Activated naive CD4-positive, alpha-beta T cell treated with anti-CD3 and anti-CD28 coated beads, Interleukin-2, amount 50 U/mL, for 16 hours (primary cell): Measurements from ENCODE around the gene LIMS2.

Source experiments
- DNase-seq: peaks from one replicate; pipeline ENCODE4 v3.0.0-alpha.2; 2020

Gene LIMS2, protein sequence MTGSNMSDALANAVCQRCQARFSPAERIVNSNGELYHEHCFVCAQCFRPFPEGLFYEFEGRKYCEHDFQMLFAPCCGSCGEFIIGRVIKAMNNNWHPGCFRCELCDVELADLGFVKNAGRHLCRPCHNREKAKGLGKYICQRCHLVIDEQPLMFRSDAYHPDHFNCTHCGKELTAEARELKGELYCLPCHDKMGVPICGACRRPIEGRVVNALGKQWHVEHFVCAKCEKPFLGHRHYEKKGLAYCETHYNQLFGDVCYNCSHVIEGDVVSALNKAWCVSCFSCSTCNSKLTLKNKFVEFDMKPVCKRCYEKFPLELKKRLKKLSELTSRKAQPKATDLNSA

GRCh38 chr2:127675331-127676261 lies at the start of gene LIMS2:
Gene LIMS2, minus strand, starts transcription at chr2:127675530. Its CDS starts 506 bp downstream, at chr2:127675024.
- no peak for DNase-seq

- DNase-seq, result no peak
These were observed 47.5 kb upstream of the LIMS2 start for GRCh38 chr2:127722807-127723206.

- no peak for DNase-seq
These were observed 46.6 kb upstream of the LIMS2 start for GRCh38 chr2:127721978-127722355.

GRCh38 chr2:127721311-127721977 lies 46.1 kb upstream of the LIMS2 start:
- no peak for DNase-seq

- DNase-seq, result no peak
These were observed 44.2 kb upstream of the LIMS2 start for GRCh38 chr2:127719301-127720218.

- no peak for DNase-seq
These were observed 42.9 kb upstream of the LIMS2 start for GRCh38 chr2:127718271-127718670.

DNA sequence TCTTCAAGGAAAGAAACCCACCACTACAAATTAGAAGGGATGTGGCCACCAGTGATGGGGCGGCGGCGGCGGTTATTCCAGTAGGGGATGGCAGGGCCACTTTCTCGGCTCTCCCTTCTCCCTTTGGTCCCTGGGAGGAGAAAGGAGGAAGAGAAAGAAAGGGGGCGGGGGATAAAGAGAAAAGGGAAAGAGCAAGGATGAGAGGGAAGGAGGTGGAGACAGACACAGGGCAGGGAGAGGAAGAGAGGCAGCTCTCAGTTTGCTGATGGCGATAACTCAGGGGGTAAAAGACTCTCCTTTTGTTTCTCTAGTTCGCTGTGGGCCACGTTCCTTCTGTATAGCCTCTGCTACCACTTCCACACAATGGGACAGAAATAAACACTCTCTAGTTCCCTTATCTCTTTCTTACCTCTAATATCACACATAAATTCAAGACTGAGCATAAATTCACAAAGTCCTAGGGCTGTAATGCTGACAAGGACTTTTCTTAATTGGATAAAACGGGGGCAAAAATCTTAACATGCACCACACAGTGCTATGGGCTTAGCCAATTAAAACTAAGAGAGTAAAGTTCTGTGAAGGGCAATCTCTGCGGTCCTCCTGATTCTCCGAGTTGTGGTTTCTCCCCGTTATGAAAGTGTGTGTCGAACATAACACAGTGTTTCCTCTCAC lies 40.6 kb upstream of the LIMS2 start:
- DNase-seq, result no peak

- no peak for DNase-seq
These were observed 38.2 kb upstream of the LIMS2 start for GRCh38 chr2:127713562-127713961.

DNA sequence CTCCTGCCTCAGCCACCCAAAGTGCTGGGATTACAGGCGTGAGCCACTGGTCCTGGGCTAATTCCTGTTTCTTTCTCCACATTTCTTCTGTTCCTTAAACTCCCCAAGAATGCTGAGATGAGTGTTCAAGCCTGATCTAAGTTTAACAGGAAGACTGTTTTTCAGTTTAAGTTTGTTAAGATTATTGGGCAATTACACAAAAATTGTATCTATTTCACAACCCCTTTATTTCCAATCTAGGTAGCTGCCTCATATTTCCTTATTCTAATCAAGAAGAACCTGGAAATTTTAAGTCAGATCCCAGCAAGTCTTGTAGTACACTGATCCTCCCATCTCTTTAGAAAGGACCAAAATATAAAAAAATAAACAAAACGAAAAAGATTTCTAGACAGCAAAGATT lies 37.7 kb upstream of the LIMS2 start:
- DNase-seq, result no peak

GRCh38 chr2:127709336-127709735 lies 34.0 kb upstream of the LIMS2 start:
- no peak for DNase-seq

DNA sequence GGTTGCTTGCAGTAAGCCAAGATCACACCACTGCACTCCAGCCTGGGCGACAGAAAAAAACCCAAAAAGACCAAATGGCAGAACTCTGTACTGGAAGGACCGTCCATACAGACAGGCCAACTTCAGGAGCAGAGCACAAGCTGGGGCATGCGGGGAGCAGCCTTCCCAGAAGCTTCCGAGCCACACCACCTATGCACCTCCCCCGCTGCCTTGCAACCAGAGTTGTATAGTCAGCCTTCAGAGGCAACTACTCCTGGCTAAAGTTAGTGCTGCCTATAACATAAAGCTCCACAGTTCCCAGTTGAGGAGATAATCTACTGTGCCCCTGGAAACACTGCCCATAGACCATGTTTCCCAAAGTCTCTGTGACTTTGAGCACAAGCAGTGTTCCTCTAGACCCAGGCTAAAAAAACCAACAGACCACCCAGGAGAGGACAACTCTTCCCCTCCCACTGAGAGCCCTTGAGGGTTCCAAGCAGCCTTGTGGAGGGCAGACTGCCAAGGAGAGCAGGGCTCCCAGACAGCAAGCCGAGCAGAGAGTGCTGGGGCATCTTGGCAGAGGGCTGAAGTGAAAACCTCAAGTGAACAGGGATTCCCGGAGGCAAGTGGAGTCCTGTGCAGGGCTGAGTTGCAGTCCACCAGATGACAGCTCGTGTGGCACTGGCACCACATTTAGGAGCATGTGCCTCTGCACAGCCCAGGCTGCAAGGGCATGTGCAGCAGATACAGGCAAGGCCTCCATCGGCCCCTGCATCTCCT lies 32.7 kb upstream of the LIMS2 start:
- no peak for DNase-seq

- no peak for DNase-seq
These were observed 31.1 kb upstream of the LIMS2 start for GRCh38 chr2:127706215-127706990.

DNA sequence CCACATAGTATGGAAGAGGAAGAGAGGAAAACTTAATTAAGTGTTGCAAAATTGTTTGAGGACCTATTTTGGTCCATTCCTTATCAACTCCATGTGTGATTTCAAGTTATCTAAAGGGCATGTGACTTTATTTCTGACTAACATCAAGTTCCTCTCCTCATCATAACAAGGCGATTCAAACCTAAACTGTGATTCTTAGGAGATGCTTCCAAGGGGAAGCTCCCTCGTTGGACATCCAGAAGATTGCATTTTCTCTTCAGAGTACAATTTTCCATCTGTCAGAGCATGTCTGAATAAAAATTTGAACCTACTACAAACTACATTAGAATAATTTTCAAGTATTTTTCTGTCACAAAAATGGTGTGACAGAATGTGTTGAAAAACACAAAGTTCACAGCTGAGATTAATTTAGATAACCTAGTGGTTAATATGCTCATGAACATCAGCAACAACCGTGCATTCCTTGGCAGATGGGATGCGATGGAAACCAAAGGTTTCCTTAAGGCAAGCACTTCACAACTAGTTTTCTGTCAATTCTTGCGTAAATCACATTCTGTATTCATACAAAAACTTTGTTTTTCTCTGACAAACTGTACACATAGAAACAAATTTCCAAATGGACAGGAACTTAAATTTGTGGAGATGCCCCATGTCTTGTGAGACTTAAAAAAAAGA lies 30.2 kb upstream of the LIMS2 start:
- no peak for DNase-seq

GRCh38 chr2:127704641-127705390 lies 29.5 kb upstream of the LIMS2 start:
- DNase-seq, result no peak

- DNase-seq, result no peak
These were observed 28.0 kb upstream of the LIMS2 start for GRCh38 chr2:127703282-127703681.

GRCh38 chr2:127702395-127703009 lies 27.2 kb upstream of the LIMS2 start:
- no peak for DNase-seq

DNA sequence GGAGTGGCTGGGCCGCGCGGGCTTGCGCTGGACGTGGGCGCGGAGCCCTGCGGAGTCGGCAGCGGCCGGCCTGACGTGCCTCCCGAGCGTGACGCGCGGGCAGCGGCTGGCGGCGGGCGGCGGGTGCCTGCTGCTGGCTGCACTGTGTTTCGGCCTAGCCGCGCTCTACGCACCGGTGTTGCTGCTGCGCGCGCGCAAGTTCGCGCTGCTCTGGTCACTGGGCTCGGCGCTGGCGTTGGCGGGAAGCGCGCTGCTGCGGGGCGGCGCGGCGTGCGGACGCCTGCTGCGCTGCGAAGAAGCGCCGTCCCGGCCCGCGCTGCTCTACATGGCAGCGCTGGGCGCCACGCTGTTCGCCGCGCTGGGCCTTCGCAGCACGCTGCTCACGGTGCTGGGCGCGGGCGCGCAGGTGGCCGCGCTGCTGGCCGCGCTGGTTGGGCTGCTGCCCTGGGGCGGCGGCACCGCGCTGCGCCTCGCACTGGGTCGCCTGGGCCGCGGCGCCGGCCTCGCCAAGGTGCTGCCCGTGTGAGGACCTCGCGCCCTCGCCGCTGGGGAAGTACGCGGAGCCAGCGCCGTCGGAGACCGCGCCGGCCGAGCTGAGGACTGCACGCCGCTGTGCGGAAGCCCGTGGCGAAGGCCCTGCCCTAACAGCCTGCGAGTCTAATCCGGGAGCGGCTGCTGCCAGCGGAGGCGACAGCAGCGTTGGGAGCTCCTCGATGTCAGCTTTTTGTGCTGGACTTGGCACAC lies 26.5 kb upstream of the LIMS2 start:
- peak; percentile 82 for DNase-seq
